OCI-LY1 (cell line): ENCODE results near the gene PPP5C.

ENCODE experiments used
- H2AFZ ChIP-seq: fragments of 200-600 bp; sonication (generic), shearing (Covaris generic); 2 replicates; pipeline ENCODE4 v1.6.0; 2014; ENCODE audit warnings: antibody characterized with exemption, mild to moderate bottlenecking, low read length
- H3F3A ChIP-seq: fragments of 200-600 bp; sonication (generic), shearing (Covaris generic); 2 replicates; pipeline ENCODE4 v1.6.0; 2014; ENCODE audit warnings: mild to moderate bottlenecking, antibody characterized with exemption, low read length, moderate library complexity; ENCODE audit not compliant: insufficient read depth
- H3K27ac ChIP-seq: fragments of 200-600 bp; sonication (generic); 2 replicates; pipeline ENCODE4 v1.5.1; 2014; ENCODE audit warnings: low read length, mixed run types, mild to moderate bottlenecking, low read depth; ENCODE audit not compliant: poor library complexity, severe bottlenecking
- H3K27me3 ChIP-seq: fragments of 200-600 bp; sonication (generic); 2 replicates; pipeline ENCODE4 v1.6.0; 2014; ENCODE audit warnings: antibody characterized with exemption, mild to moderate bottlenecking, low read length, moderate library complexity; ENCODE audit not compliant: insufficient read depth
- H3K36me3 ChIP-seq: fragments of 200-600 bp; sonication (generic); 2 replicates; pipeline ENCODE4 v1.6.1; 2014; ENCODE audit warnings: mild to moderate bottlenecking, antibody characterized with exemption, low read length, moderate library complexity, mixed read lengths; ENCODE audit not compliant: insufficient read depth
- H3K4me1 ChIP-seq: fragments of 200-600 bp; sonication (generic); 2 replicates; pipeline ENCODE4 v1.5.1; 2014; ENCODE audit warnings: mild to moderate bottlenecking, low read length, moderate library complexity; ENCODE audit not compliant: insufficient read depth, severe bottlenecking
- H3K4me2 ChIP-seq: fragments of 200-600 bp; sonication (generic), shearing (Covaris generic); 2 replicates; pipeline ENCODE4 v1.6.1; 2014; ENCODE audit warnings: low read length
- H3K4me3 ChIP-seq: fragments of 200-600 bp; sonication (generic); 2 replicates; pipeline ENCODE4 v1.5.1; 2014; ENCODE audit warnings: low read length, low read depth, mild to moderate bottlenecking, mixed read lengths; ENCODE audit not compliant: poor library complexity, severe bottlenecking
- H3K79me2 ChIP-seq: fragments of 200-600 bp; shearing (Covaris generic); 2 replicates; pipeline ENCODE4 v1.6.1; 2016; ENCODE audit warnings: mixed run types, low read length, mixed read lengths; ENCODE audit not compliant: insufficient read depth
- H3K9ac ChIP-seq: fragments of 200-600 bp; sonication (generic), shearing (Covaris generic); 2 replicates; pipeline ENCODE4 v1.6.1; 2014; ENCODE audit warnings: mild to moderate bottlenecking, low read length, mixed read lengths
- H3K9me2 ChIP-seq: fragments of 200-600 bp; sonication (generic), shearing (Covaris generic); 2 replicates; pipeline ENCODE4 v1.6.1; 2014; ENCODE audit warnings: low read depth, mild to moderate bottlenecking, low read length, mixed read lengths
- H3K9me3 ChIP-seq: fragments of 200-600 bp; shearing (Covaris generic); 2 replicates; pipeline ENCODE4 v1.6.1; 2014; ENCODE audit warnings: low read length, mixed read lengths
- H4K20me1 ChIP-seq: fragments of 200-600 bp; sonication (generic), shearing (Covaris generic); 2 replicates; pipeline ENCODE4 v1.6.0; 2016; ENCODE audit warnings: mild to moderate bottlenecking, low read length; ENCODE audit not compliant: insufficient read depth
- EZH2 ChIP-seq: fragments of 200-600 bp; sonication (generic), shearing (Covaris generic); IDR thresholded peaks from 2 replicates; pipeline ENCODE4 v1.8.0; 2017; ENCODE audit warnings: borderline replicate concordance, mixed run types, mild to moderate bottlenecking, antibody characterized with exemption, low read length, moderate library complexity, mixed read lengths
- TF ChIP-seq, protein P1 (sequence below): fragments of 200-600 bp; sonication (generic), shearing (Covaris generic); IDR thresholded peaks from 2 replicates; pipeline ENCODE4 v1.5.1; 2017; ENCODE audit warnings: mild to moderate bottlenecking, antibody characterized with exemption, low read length, moderate library complexity, mixed read lengths

The PPP5C gene

DNA sequence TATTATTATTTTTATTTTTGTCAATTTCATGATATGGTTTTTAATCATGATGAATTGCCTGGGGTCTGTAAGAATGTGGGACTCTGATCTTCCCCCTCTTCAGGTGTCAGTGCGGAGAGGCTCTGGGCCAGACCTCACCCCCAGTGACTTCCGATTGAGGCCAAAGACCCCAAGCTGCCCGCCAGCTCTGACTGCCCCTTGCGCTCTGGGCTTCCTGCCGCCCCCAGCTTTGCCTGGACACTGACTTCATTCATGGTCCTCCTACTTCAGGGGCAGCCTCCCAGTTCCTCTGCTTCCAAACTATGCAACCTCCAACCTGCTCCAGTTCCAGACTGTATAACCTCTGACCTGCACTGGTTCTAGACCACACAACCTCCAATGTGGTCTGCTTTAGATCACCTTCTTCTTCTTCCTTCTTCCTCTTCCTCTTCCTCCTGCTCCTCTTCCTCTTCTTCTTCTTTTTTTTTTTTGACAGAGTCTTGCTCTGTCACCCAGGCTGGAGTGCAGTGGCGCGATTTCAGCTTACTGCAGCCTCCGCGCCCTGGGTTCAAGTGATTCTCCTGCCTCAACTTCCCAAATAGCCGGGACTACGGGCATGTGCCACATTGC, 6.7 kb upstream of the PPP5C start:
- Histone ChIP-seq H3K4me2 (no peak overlapping the region), H3K9ac (no peak overlapping the region), H4K20me1 (no peaks in the 10 kb centered on the region), H2AFZ (no peak overlapping the region), H3K9me2 (no peaks in the 10 kb centered on the region), H3K9me3 (no peaks in the 10 kb centered on the region), H3F3A (no peaks in the 10 kb centered on the region), H3K4me1 (no peaks in the 10 kb centered on the region), H3K36me3 (no peaks in the 10 kb centered on the region), H3K27ac (no peak overlapping the region), H3K4me3 (no peak overlapping the region), H3K27me3 (no peaks in the 10 kb centered on the region; the same call in none of the 2 replicates), H3K79me2 (no peaks in the 10 kb centered on the region)
- TF ChIP-seq, protein P1, sequence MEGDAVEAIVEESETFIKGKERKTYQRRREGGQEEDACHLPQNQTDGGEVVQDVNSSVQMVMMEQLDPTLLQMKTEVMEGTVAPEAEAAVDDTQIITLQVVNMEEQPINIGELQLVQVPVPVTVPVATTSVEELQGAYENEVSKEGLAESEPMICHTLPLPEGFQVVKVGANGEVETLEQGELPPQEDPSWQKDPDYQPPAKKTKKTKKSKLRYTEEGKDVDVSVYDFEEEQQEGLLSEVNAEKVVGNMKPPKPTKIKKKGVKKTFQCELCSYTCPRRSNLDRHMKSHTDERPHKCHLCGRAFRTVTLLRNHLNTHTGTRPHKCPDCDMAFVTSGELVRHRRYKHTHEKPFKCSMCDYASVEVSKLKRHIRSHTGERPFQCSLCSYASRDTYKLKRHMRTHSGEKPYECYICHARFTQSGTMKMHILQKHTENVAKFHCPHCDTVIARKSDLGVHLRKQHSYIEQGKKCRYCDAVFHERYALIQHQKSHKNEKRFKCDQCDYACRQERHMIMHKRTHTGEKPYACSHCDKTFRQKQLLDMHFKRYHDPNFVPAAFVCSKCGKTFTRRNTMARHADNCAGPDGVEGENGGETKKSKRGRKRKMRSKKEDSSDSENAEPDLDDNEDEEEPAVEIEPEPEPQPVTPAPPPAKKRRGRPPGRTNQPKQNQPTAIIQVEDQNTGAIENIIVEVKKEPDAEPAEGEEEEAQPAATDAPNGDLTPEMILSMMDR = no peak

DNA sequence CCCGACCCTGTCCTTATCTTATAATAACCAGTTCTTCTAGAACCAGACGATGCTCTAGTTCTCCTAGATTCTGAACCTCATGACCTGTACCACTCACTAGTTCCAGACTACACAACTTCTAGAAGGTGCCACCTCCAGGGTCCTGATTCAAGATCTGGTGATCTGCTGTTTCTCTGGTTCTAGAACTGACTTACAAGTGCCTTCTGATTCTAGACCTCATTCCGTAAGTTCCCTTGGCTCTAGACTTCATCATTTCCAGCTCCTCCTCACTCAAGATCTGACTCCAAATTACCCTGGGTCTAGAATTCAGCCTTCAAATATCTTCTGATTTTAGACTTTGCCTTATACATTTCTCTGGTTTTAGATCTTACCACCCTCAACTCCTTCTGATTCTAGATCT, 5.0 kb upstream of the PPP5C start:
- H3K4me1 ChIP-seq = peaks cover 5% of the 10 kb centered on the region
- no peaks in the 10 kb centered on the region for H3F3A ChIP-seq

DNA sequence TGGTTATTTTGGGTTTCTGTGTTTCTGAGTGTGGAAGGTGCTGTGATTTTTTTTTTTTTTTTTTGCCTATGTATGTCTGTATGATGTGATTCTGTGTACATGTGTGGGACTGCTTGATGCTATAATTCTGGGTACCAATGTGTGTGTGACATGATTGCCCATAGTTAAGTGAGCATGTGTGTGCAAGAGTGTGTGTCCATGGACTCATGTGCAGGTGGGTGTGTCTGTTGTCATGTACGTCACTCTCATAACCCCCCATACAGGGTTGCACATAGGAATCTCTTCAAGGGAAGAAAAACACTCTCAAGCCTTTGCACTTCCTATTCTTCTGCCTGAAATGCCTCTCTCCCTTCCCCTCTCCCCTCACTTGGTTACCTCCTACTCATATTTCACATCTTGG, 2.5 kb upstream of the PPP5C start:
- Histone ChIP-seq H3K4me2 (no peak overlapping the region), H3K4me1 (peaks cover 17% of the 10 kb centered on the region), H2AFZ (no peak overlapping the region), H3K4me3 (no peak overlapping the region), H3K79me2 (peaks cover 15% of the 10 kb centered on the region), H3K9me2 (no peaks in the 10 kb centered on the region), H3K36me3 (no peaks in the 10 kb centered on the region), H3K27ac (no peak overlapping the region), H3K27me3 (no peaks in the 10 kb centered on the region; the same call in none of the 2 replicates), H3K9ac (no peak overlapping the region), H4K20me1 (no peaks in the 10 kb centered on the region), H3F3A (no peaks in the 10 kb centered on the region), H3K9me3 (no peaks in the 10 kb centered on the region)
- TF ChIP-seq, protein P1 = no peak
- TF ChIP-seq EZH2 = no peak

More for the DNA sequence above, 5.0 kb upstream of the PPP5C start:
- Histone ChIP-seq H3K9me3 (no peaks in the 10 kb centered on the region), H3K27me3 (no peaks in the 10 kb centered on the region; the same call in none of the 2 replicates), H3K27ac (no peak overlapping the region), H3K9ac (no peak overlapping the region), H3K4me3 (no peak overlapping the region), H3K4me2 (no peak overlapping the region), H4K20me1 (no peaks in the 10 kb centered on the region), H3K36me3 (no peaks in the 10 kb centered on the region), H3K9me2 (no peaks in the 10 kb centered on the region), H2AFZ (no peak overlapping the region), H3K79me2 (no peaks in the 10 kb centered on the region)
- TF ChIP-seq EZH2 = no peak
- TF ChIP-seq, protein P1 = no peak
